ENCODE results near the gene FCHO2. TPM values are rescaled to one million over a fixed set of nuclear protein-coding genes. Genes with fewer than 3 reads are reported as not detected.

The FCHO2 gene
- total and polyA plus RNA-seq, 5 donors, result 7.1 to 25.5 (median 22.8) TPM

- Histone ChIP-seq H3K9me3 (ENCODE audit: control insufficient read depth, low read length) (no peaks in the 10 kb centered on the region), H3K4me3 (ENCODE audit: low read length) (no peak overlapping the region), H3K27me3 (ENCODE audit: control insufficient read depth, insufficient read depth) (no peaks in the 10 kb centered on the region), H3K4me1 (ENCODE audit: control insufficient read depth, insufficient read depth, low read length) (no peaks in the 10 kb centered on the region), H3K27ac (ENCODE audit: low read length) (no peak overlapping the region)
- no peak for DNase-seq
- intact Hi-C loops (cut with DNase I), result no loop called here
- ATAC-seq, result peak in 1 of 2 donors; percentile 42
These were observed 75.2 kb downstream of the FCHO2 start for GRCh38 chr5:73030995-73031394.

GRCh38 chr5:73031839-73032238 lies 76.0 kb downstream of the FCHO2 start:
- H3K27ac ChIP-seq (ENCODE audit: low read length), result no peak overlapping the region
- intact Hi-C loops (cut with DNase I), result no loop called here
- H3K9me3 ChIP-seq (ENCODE audit: control insufficient read depth, low read length), result no peaks in the 10 kb centered on the region
- H3K27me3 ChIP-seq (ENCODE audit: control insufficient read depth, insufficient read depth), result no peaks in the 10 kb centered on the region
- no peak for ATAC-seq
- peak; percentile 45 to 80 (median 65) for DNase-seq
- H3K4me1 ChIP-seq (ENCODE audit: control insufficient read depth, insufficient read depth, low read length), result no peaks in the 10 kb centered on the region
- WGBS, result 47% methylated on average over 2 of the region's 2 CpGs
- H3K4me3 ChIP-seq (ENCODE audit: low read length), result no peak overlapping the region

- Histone ChIP-seq H3K9me3 (ENCODE audit: control insufficient read depth, low read length) (no peaks in the 10 kb centered on the region), H3K4me1 (ENCODE audit: control insufficient read depth, insufficient read depth, low read length) (no peaks in the 10 kb centered on the region), H3K27ac (ENCODE audit: low read length) (no peak overlapping the region), H3K27me3 (ENCODE audit: control insufficient read depth, insufficient read depth) (no peaks in the 10 kb centered on the region), H3K4me3 (ENCODE audit: low read length) (no peak overlapping the region)
- no peak for DNase-seq
- no peak for ATAC-seq
- intact Hi-C loops (cut with DNase I), result no loop called here
- 94% methylated on average over 2 of the region's 2 CpGs for WGBS
These were observed 76.8 kb downstream of the FCHO2 start for GRCh38 chr5:73032635-73033034.

GRCh38 chr5:73037545-73037944 lies 81.7 kb downstream of the FCHO2 start:
- H3K4me1 ChIP-seq (ENCODE audit: control insufficient read depth, insufficient read depth, low read length), result no peaks in the 10 kb centered on the region
- intact Hi-C loops (cut with DNase I), result no loop called here
- no peak overlapping the region for H3K4me3 ChIP-seq (ENCODE audit: low read length)
- DNase-seq (no peak), ATAC-seq (no peak)
- 97% methylated on average over 5 of the region's 5 CpGs for WGBS
- no peaks in the 10 kb centered on the region for H3K27me3 ChIP-seq (ENCODE audit: control insufficient read depth, insufficient read depth)
- no peak overlapping the region for H3K27ac ChIP-seq (ENCODE audit: low read length)
- no peaks in the 10 kb centered on the region for H3K9me3 ChIP-seq (ENCODE audit: control insufficient read depth, low read length)

- Histone ChIP-seq H3K27ac (ENCODE audit: low read length) (no peak overlapping the region), H3K4me1 (ENCODE audit: control insufficient read depth, insufficient read depth, low read length) (no peaks in the 10 kb centered on the region), H3K9me3 (ENCODE audit: control insufficient read depth, low read length) (no peaks in the 10 kb centered on the region), H3K4me3 (ENCODE audit: low read length) (no peak overlapping the region), H3K27me3 (ENCODE audit: control insufficient read depth, insufficient read depth) (no peaks in the 10 kb centered on the region)
- ATAC-seq (no peak), DNase-seq (no peak)
- intact Hi-C loops (cut with DNase I), result no loop called here
These were observed 83.2 kb downstream of the FCHO2 start for GRCh38 chr5:73039082-73039481.

- H3K27me3 ChIP-seq (ENCODE audit: control insufficient read depth, insufficient read depth), result no peaks in the 10 kb centered on the region
- intact Hi-C loops (cut with DNase I), result no loop called here
- H3K4me3 ChIP-seq (ENCODE audit: low read length), result no peak overlapping the region
- DNase-seq, result no peak
- H3K4me1 ChIP-seq (ENCODE audit: control insufficient read depth, insufficient read depth, low read length), result no peaks in the 10 kb centered on the region
- H3K27ac ChIP-seq (ENCODE audit: low read length), result no peak overlapping the region
- no peaks in the 10 kb centered on the region for H3K9me3 ChIP-seq (ENCODE audit: control insufficient read depth, low read length)
- ATAC-seq, result no peak
These were observed 87.2 kb downstream of the FCHO2 start for GRCh38 chr5:73042993-73043392.

GRCh38 chr5:73044546-73044945 lies 88.7 kb downstream of the FCHO2 start:
- no peaks in the 10 kb centered on the region for H3K4me1 ChIP-seq (ENCODE audit: control insufficient read depth, insufficient read depth, low read length)
- intact Hi-C loops (cut with DNase I), result no loop called here
- no peaks in the 10 kb centered on the region for H3K27me3 ChIP-seq (ENCODE audit: control insufficient read depth, insufficient read depth)
- no peak overlapping the region for H3K27ac ChIP-seq (ENCODE audit: low read length)
- H3K4me3 ChIP-seq (ENCODE audit: low read length), result no peak overlapping the region
- H3K9me3 ChIP-seq (ENCODE audit: control insufficient read depth, low read length), result no peaks in the 10 kb centered on the region
- ATAC-seq, result no peak
- DNase-seq, result no peak

- intact Hi-C loops (cut with DNase I), result no loop called here
- no peaks in the 10 kb centered on the region for H3K4me1 ChIP-seq (ENCODE audit: control insufficient read depth, insufficient read depth, low read length)
- no peaks in the 10 kb centered on the region for H3K27me3 ChIP-seq (ENCODE audit: control insufficient read depth, insufficient read depth)
- ATAC-seq (no peak), DNase-seq (no peak)
- no peak overlapping the region for H3K27ac ChIP-seq (ENCODE audit: low read length)
- WGBS, result 95% methylated on average over 1 of the region's 1 CpG
- no peak overlapping the region for H3K4me3 ChIP-seq (ENCODE audit: low read length)
- H3K9me3 ChIP-seq (ENCODE audit: control insufficient read depth, low read length), result no peaks in the 10 kb centered on the region
These were observed 89.8 kb downstream of the FCHO2 start for GRCh38 chr5:73045623-73046022.

- ATAC-seq, result no peak
- H3K4me1 ChIP-seq (ENCODE audit: control insufficient read depth, insufficient read depth, low read length), result no peaks in the 10 kb centered on the region
- H3K9me3 ChIP-seq (ENCODE audit: control insufficient read depth, low read length), result no peaks in the 10 kb centered on the region
- H3K27ac ChIP-seq (ENCODE audit: low read length), result no peak overlapping the region
- DNase-seq, result no peak
- 73% methylated on average over 2 of the region's 2 CpGs for WGBS
- intact Hi-C loops (cut with DNase I), result no loop called here
- no peaks in the 10 kb centered on the region for H3K27me3 ChIP-seq (ENCODE audit: control insufficient read depth, insufficient read depth)
- H3K4me3 ChIP-seq (ENCODE audit: low read length), result no peak overlapping the region
These were observed 105.8 kb downstream of the FCHO2 start for GRCh38 chr5:73061593-73061992.

GRCh38 chr5:73066466-73066865 lies 110.6 kb downstream of the FCHO2 start:
- intact Hi-C loops (cut with DNase I), result no loop called here
- DNase-seq, result no peak
- 71% methylated on average over 2 of the region's 2 CpGs for WGBS
- no peak for ATAC-seq
- H3K4me1 ChIP-seq (ENCODE audit: control insufficient read depth, insufficient read depth, low read length), result no peaks in the 10 kb centered on the region
- no peaks in the 10 kb centered on the region for H3K27me3 ChIP-seq (ENCODE audit: control insufficient read depth, insufficient read depth)
- no peaks in the 10 kb centered on the region for H3K9me3 ChIP-seq (ENCODE audit: control insufficient read depth, low read length)
- no peak overlapping the region for H3K4me3 ChIP-seq (ENCODE audit: low read length)
- H3K27ac ChIP-seq (ENCODE audit: low read length), result no peak overlapping the region

GRCh38 chr5:73067213-73067612 lies 111.4 kb downstream of the FCHO2 start:
- H3K4me1 ChIP-seq (ENCODE audit: control insufficient read depth, insufficient read depth, low read length), result no peaks in the 10 kb centered on the region
- WGBS, result 79% methylated on average over 1 of the region's 1 CpG
- intact Hi-C loops (cut with DNase I), result no loop called here
- no peak overlapping the region for H3K27ac ChIP-seq (ENCODE audit: low read length)
- no peaks in the 10 kb centered on the region for H3K9me3 ChIP-seq (ENCODE audit: control insufficient read depth, low read length)
- DNase-seq, result no peak
- no peak for ATAC-seq
- no peaks in the 10 kb centered on the region for H3K27me3 ChIP-seq (ENCODE audit: control insufficient read depth, insufficient read depth)
- no peak overlapping the region for H3K4me3 ChIP-seq (ENCODE audit: low read length)

- Histone ChIP-seq H3K9me3 (ENCODE audit: control insufficient read depth, low read length) (no peaks in the 10 kb centered on the region), H3K27ac (ENCODE audit: low read length) (no peak overlapping the region), H3K4me3 (ENCODE audit: low read length) (no peak overlapping the region), H3K27me3 (ENCODE audit: control insufficient read depth, insufficient read depth) (no peaks in the 10 kb centered on the region), H3K4me1 (ENCODE audit: control insufficient read depth, insufficient read depth, low read length) (no peaks in the 10 kb centered on the region)
- intact Hi-C loops (cut with DNase I), result loop anchor here in 1 of 4 donors (5.0 kb wide), 1 partner anchor 371 kb away; no protein-coding TSS in a partner anchor
- ATAC-seq (no peak), DNase-seq (no peak)
- 85% methylated on average over 4 of the region's 4 CpGs for WGBS
These were observed 125.3 kb downstream of the FCHO2 start for GRCh38 chr5:73081093-73081492.
